Measurements from ENCODE around the gene DMAC1. TPM values are rescaled to one million over a fixed set of nuclear protein-coding genes. Genes with fewer than 3 reads are reported as not detected.

Gene DMAC1
- total and polyA plus RNA-seq, 4 donors, result 12.3 to 32.3 (median 20.3) TPM

- no peak for DNase-seq
- H3K4me1 ChIP-seq (ENCODE audit: control insufficient read depth in 1 of 2, insufficient read depth in 2 of 2, low read length in 2 of 2), result no peaks in the 10 kb centered on the region
- H3K36me3 ChIP-seq (ENCODE audit: control insufficient read depth in 1 of 2, insufficient read depth in 2 of 2, low read length in 1 of 2), result no peaks in the 10 kb centered on the region
- no peaks in the 10 kb centered on the region for H3K27me3 ChIP-seq (ENCODE audit: control insufficient read depth in 1 of 2, insufficient read depth in 2 of 2, low read length in 1 of 2)
- no peaks in the 10 kb centered on the region for H3K9me3 ChIP-seq (ENCODE audit: control insufficient read depth, low read length)
- H3K4me3 ChIP-seq (ENCODE audit: low read length in 2 of 2), result no peak overlapping the region
- no peak for ATAC-seq (ENCODE audit: low FRiP score)
- intact Hi-C loops (cut with DNase I), result no loop called here
- no peak overlapping the region for H3K27ac ChIP-seq (ENCODE audit: low read depth in 1 of 2, low read length in 2 of 2)
- WGBS, 2 donors, result 93 to 96% methylated on average over 2 of the region's 2 CpGs
Observed at GRCh38 chr9:7778851-7779600, 20.6 kb downstream of the DMAC1 start.

GRCh38 chr9:7777771-7778170 lies 21.8 kb downstream of the DMAC1 start:
- no peak for ATAC-seq (ENCODE audit: low FRiP score)
- Histone ChIP-seq H3K36me3 (ENCODE audit: control insufficient read depth in 1 of 2, insufficient read depth in 2 of 2, low read length in 1 of 2) (no peaks in the 10 kb centered on the region), H3K4me3 (ENCODE audit: low read length in 2 of 2) (no peak overlapping the region), H3K4me1 (ENCODE audit: control insufficient read depth in 1 of 2, insufficient read depth in 2 of 2, low read length in 2 of 2) (no peaks in the 10 kb centered on the region), H3K27ac (ENCODE audit: low read depth in 1 of 2, low read length in 2 of 2) (no peak overlapping the region), H3K27me3 (ENCODE audit: control insufficient read depth in 1 of 2, insufficient read depth in 2 of 2, low read length in 1 of 2) (no peaks in the 10 kb centered on the region), H3K9me3 (ENCODE audit: control insufficient read depth, low read length) (no peaks in the 10 kb centered on the region)
- intact Hi-C loops (cut with DNase I), result no loop called here
- WGBS, 2 donors, result 41 to 95% methylated on average over 1 of the region's 1 CpG
- no peak for DNase-seq

- intact Hi-C loops (cut with DNase I), result no loop called here
- 28 to 32% methylated on average over 2 of the region's 2 CpGs for WGBS, 2 donors
- H3K27ac ChIP-seq (ENCODE audit: low read depth in 1 of 2, low read length in 2 of 2), result no peak overlapping the region
Observed at GRCh38 chr9:7770111-7770510, 29.5 kb downstream of the DMAC1 start.

GRCh38 chr9:7762600-7762999 lies 37.0 kb downstream of the DMAC1 start:
- Histone ChIP-seq H3K4me1 (ENCODE audit: control insufficient read depth in 1 of 2, insufficient read depth in 2 of 2, low read length in 2 of 2) (peaks cover 0 to 2% of the 10 kb centered on the region in 2 donors), H3K36me3 (ENCODE audit: control insufficient read depth in 1 of 2, insufficient read depth in 2 of 2, low read length in 1 of 2) (no peaks in the 10 kb centered on the region), H3K27ac (ENCODE audit: low read depth in 1 of 2, low read length in 2 of 2) (no peak overlapping the region), H3K4me3 (ENCODE audit: low read length in 2 of 2) (no peak overlapping the region), H3K9me3 (ENCODE audit: control insufficient read depth, low read length) (no peaks in the 10 kb centered on the region), H3K27me3 (ENCODE audit: control insufficient read depth in 1 of 2, insufficient read depth in 2 of 2, low read length in 1 of 2) (no peaks in the 10 kb centered on the region)
- no peak for ATAC-seq (ENCODE audit: low FRiP score)
- DNase-seq, result no peak
- intact Hi-C loops (cut with DNase I), result no loop called here
- whole genome bisulfite sequencing, 2 donors, result 86 to 89% methylated on average over 3 of the region's 3 CpGs

More at GRCh38 chr9:7770111-7770510, 29.5 kb downstream of the DMAC1 start:
- H3K4me3 ChIP-seq (ENCODE audit: low read length in 2 of 2), result no peak overlapping the region
- H3K36me3 ChIP-seq (ENCODE audit: control insufficient read depth in 1 of 2, insufficient read depth in 2 of 2, low read length in 1 of 2), result no peaks in the 10 kb centered on the region
- peaks cover 3% of the 10 kb centered on the region for H3K9me3 ChIP-seq (ENCODE audit: control insufficient read depth, low read length)
- H3K4me1 ChIP-seq (ENCODE audit: control insufficient read depth in 1 of 2, insufficient read depth in 2 of 2, low read length in 2 of 2), result no peaks in the 10 kb centered on the region
- no peaks in the 10 kb centered on the region for H3K27me3 ChIP-seq (ENCODE audit: control insufficient read depth in 1 of 2, insufficient read depth in 2 of 2, low read length in 1 of 2)
- ATAC-seq (ENCODE audit: low FRiP score) (no peak), DNase-seq (no peak)

GRCh38 chr9:7760014-7760415 lies 39.6 kb downstream of the DMAC1 start:
- DNase-seq (peak in 1 of 2 donors; percentile 44), ATAC-seq (ENCODE audit: low FRiP score) (peak; percentile 56)
- Histone ChIP-seq H3K9me3 (ENCODE audit: control insufficient read depth, low read length) (no peaks in the 10 kb centered on the region), H3K27ac (ENCODE audit: low read depth in 1 of 2, low read length in 2 of 2) (no peak overlapping the region), H3K36me3 (ENCODE audit: control insufficient read depth in 1 of 2, insufficient read depth in 2 of 2, low read length in 1 of 2) (no peaks in the 10 kb centered on the region), H3K4me1 (ENCODE audit: control insufficient read depth in 1 of 2, insufficient read depth in 2 of 2, low read length in 2 of 2) (peaks cover 0 to 2% of the 10 kb centered on the region in 2 donors), H3K4me3 (ENCODE audit: low read length in 2 of 2) (no peak overlapping the region), H3K27me3 (ENCODE audit: control insufficient read depth in 1 of 2, insufficient read depth in 2 of 2, low read length in 1 of 2) (no peaks in the 10 kb centered on the region)
- 5 to 48% methylated on average over 1 of the region's 1 CpG for WGBS, 2 donors
- intact Hi-C loops (cut with DNase I), result no loop called here

GRCh38 chr9:7756088-7756487 lies 43.5 kb downstream of the DMAC1 start:
- intact Hi-C loops (cut with DNase I), result no loop called here
- Histone ChIP-seq H3K4me1 (ENCODE audit: control insufficient read depth in 1 of 2, insufficient read depth in 2 of 2, low read length in 2 of 2) (peaks cover 0 to 2% of the 10 kb centered on the region in 2 donors), H3K9me3 (ENCODE audit: control insufficient read depth, low read length) (no peaks in the 10 kb centered on the region), H3K36me3 (ENCODE audit: control insufficient read depth in 1 of 2, insufficient read depth in 2 of 2, low read length in 1 of 2) (no peaks in the 10 kb centered on the region), H3K27me3 (ENCODE audit: control insufficient read depth in 1 of 2, insufficient read depth in 2 of 2, low read length in 1 of 2) (no peaks in the 10 kb centered on the region), H3K27ac (ENCODE audit: low read depth in 1 of 2, low read length in 2 of 2) (no peak overlapping the region), H3K4me3 (ENCODE audit: low read length in 2 of 2) (no peak overlapping the region)
- no peak for ATAC-seq (ENCODE audit: low FRiP score)
- DNase-seq, result no peak

GRCh38 chr9:7752481-7752880 lies 47.1 kb downstream of the DMAC1 start:
- Histone ChIP-seq H3K27ac (ENCODE audit: low read depth in 1 of 2, low read length in 2 of 2) (no peak overlapping the region), H3K27me3 (ENCODE audit: control insufficient read depth in 1 of 2, insufficient read depth in 2 of 2, low read length in 1 of 2) (no peaks in the 10 kb centered on the region), H3K4me1 (ENCODE audit: control insufficient read depth in 1 of 2, insufficient read depth in 2 of 2, low read length in 2 of 2) (no peaks in the 10 kb centered on the region), H3K9me3 (ENCODE audit: control insufficient read depth, low read length) (no peaks in the 10 kb centered on the region), H3K4me3 (ENCODE audit: low read length in 2 of 2) (no peak overlapping the region), H3K36me3 (ENCODE audit: control insufficient read depth in 1 of 2, insufficient read depth in 2 of 2, low read length in 1 of 2) (no peaks in the 10 kb centered on the region)
- intact Hi-C loops (cut with DNase I), result no loop called here
- DNase-seq (no peak), ATAC-seq (ENCODE audit: low FRiP score) (no peak)
- 70 to 71% methylated on average over 2 of the region's 2 CpGs for WGBS, 2 donors

All from aorta (tissue), 5 donors.